ENCODE results near the gene CFAP46. TPM values are rescaled to one million over a fixed set of nuclear protein-coding genes. Genes with fewer than 3 reads are reported as not detected.

CFAP46 gene
- total RNA-seq, 3 donors from 2014 or later (not counting 1 experiment from before 2014, with no cell fraction given): 0.35 TPM; not detected in 2

- no peaks in the 10 kb centered on the region for H3K4me1 Mint-ChIP-seq
- no peak for DNase-seq
- H3K36me3 Mint-ChIP-seq: no peaks in the 10 kb centered on the region
- no peak overlapping the region for H3K27ac Mint-ChIP-seq
- intact Hi-C loops (cut with micrococcal nuclease): no loop called here
- no peaks in the 10 kb centered on the region for H3K9me3 ChIP-seq (ENCODE audit: control insufficient read depth, insufficient read depth, low read length)
- H3K36me3 ChIP-seq (ENCODE audit: control insufficient read depth, insufficient read depth, low read length): no peaks in the 10 kb centered on the region
- H3K4me3 Mint-ChIP-seq: no peak overlapping the region
- no peak overlapping the region for H3K27ac ChIP-seq (ENCODE audit: low read length)
- no peak overlapping the region for H3K4me3 ChIP-seq (ENCODE audit: low read length)
- peaks cover 0 to 4% of the 10 kb centered on the region in 2 donors for H3K27me3 Mint-ChIP-seq (ENCODE audit: low read depth in 2 of 2)
- TF ChIP-seq CTCF (IDR thresholded peaks at IDR 0.05): no peak
- no peaks in the 10 kb centered on the region for H3K4me1 ChIP-seq (ENCODE audit: control insufficient read depth, insufficient read depth, low read length)
- no peaks in the 10 kb centered on the region for H3K27me3 ChIP-seq (ENCODE audit: control insufficient read depth, insufficient read depth, low read length)
- WGBS (ENCODE audit: insufficient coverage): 83% methylated on average over 21 of the region's 21 CpGs
- ATAC-seq: no peak
- no peaks in the 10 kb centered on the region for H3K9me3 Mint-ChIP-seq
These were observed 145.5 kb downstream of the CFAP46 start for GRCh38 chr10:132796846-132797245.

GRCh38 chr10:132793871-132794849, 148.2 kb downstream of the CFAP46 start:
- no peaks in the 10 kb centered on the region for H3K4me1 Mint-ChIP-seq
- no peaks in the 10 kb centered on the region for H3K4me1 ChIP-seq (ENCODE audit: control insufficient read depth, insufficient read depth, low read length)
- intact Hi-C loops (cut with micrococcal nuclease): loop anchor here (5.0 kb wide), 1 partner anchor 142 kb away; no protein-coding TSS in a partner anchor
- no peak for TF ChIP-seq CTCF (IDR thresholded peaks at IDR 0.05)
- no peak overlapping the region for H3K4me3 Mint-ChIP-seq
- ATAC-seq: no peak
- 77% methylated on average over 57 of the region's 57 CpGs for WGBS (ENCODE audit: insufficient coverage)
- H3K27me3 Mint-ChIP-seq (ENCODE audit: low read depth in 2 of 2): peaks cover 0 to 11% of the 10 kb centered on the region in 2 donors
- no peak for DNase-seq
- peaks cover 2% of the 10 kb centered on the region for H3K27me3 ChIP-seq (ENCODE audit: control insufficient read depth, insufficient read depth, low read length)
- no peaks in the 10 kb centered on the region for H3K36me3 Mint-ChIP-seq
- no peaks in the 10 kb centered on the region for H3K9me3 Mint-ChIP-seq
- H3K36me3 ChIP-seq (ENCODE audit: control insufficient read depth, insufficient read depth, low read length): no peaks in the 10 kb centered on the region
- H3K4me3 ChIP-seq (ENCODE audit: low read length): no peak overlapping the region
- H3K27ac Mint-ChIP-seq: no peak overlapping the region
- H3K27ac ChIP-seq (ENCODE audit: low read length): no peak overlapping the region
- no peaks in the 10 kb centered on the region for H3K9me3 ChIP-seq (ENCODE audit: control insufficient read depth, insufficient read depth, low read length)

- no peaks in the 10 kb centered on the region for H3K9me3 Mint-ChIP-seq
- intact Hi-C loops (cut with micrococcal nuclease): loop anchor here (5.0 kb wide), 1 partner anchor 141 kb away; no protein-coding TSS in a partner anchor
- no peaks in the 10 kb centered on the region for H3K36me3 Mint-ChIP-seq
- peaks cover 0 to 13% of the 10 kb centered on the region in 2 donors for H3K27me3 Mint-ChIP-seq (ENCODE audit: low read depth in 2 of 2)
- H3K4me3 ChIP-seq (ENCODE audit: low read length): no peak overlapping the region
- WGBS (ENCODE audit: insufficient coverage): 76% methylated on average over 9 of the region's 9 CpGs
- no peaks in the 10 kb centered on the region for H3K4me1 ChIP-seq (ENCODE audit: control insufficient read depth, insufficient read depth, low read length)
- no peaks in the 10 kb centered on the region for H3K4me1 Mint-ChIP-seq
- no peak for ATAC-seq
- TF ChIP-seq CTCF (IDR thresholded peaks at IDR 0.05): no peak
- peaks cover 4% of the 10 kb centered on the region for H3K27me3 ChIP-seq (ENCODE audit: control insufficient read depth, insufficient read depth, low read length)
- no peaks in the 10 kb centered on the region for H3K9me3 ChIP-seq (ENCODE audit: control insufficient read depth, insufficient read depth, low read length)
- DNase-seq: no peak
- H3K4me3 Mint-ChIP-seq: no peak overlapping the region
- H3K27ac ChIP-seq (ENCODE audit: low read length): no peak overlapping the region
- no peak overlapping the region for H3K27ac Mint-ChIP-seq
- no peaks in the 10 kb centered on the region for H3K36me3 ChIP-seq (ENCODE audit: control insufficient read depth, insufficient read depth, low read length)
These were observed 149.2 kb downstream of the CFAP46 start for GRCh38 chr10:132793213-132793612.

Measured in natural killer cell (primary cell).